ENCODE results near the gene SCART1. TPM values are rescaled to one million over a fixed set of nuclear protein-coding genes. Genes with fewer than 3 reads are reported as not detected.

SCART1 gene
- total RNA-seq, 1 experiment from 2014 or later: 0.50 TPM

DNA sequence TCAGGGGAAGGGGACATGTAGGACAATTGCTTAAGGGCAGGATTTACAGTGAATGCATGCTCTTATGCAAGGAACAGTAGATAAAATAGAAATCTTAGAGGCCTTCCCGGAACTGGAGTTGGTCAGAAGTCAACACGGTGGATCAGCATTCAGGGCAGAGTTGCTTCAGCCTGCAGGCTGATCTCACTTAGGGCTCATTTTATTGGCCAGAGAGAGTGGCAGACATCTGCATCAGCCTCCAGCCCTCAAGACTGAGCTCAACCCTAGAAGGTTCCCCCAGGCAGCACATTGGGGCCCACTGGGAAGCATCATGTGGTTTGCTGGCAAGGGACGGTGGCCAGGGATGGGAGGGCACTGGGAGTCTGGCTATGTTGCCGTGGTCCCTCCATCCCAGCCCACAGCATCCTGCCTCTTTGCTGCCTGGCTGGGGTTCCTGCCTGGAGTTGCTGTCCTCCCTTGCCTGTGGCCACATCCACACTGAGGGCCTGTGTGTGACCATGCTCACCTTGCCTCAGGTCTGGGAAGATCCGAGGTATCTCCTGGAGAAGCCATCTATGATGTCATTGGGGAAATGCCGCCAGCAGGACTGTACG, 13.0 kb downstream of the SCART1 start:
- Histone ChIP-seq H3K23me2 (ENCODE audit: insufficient read length, low read depth, low read length, poor library complexity, severe bottlenecking) (no peaks in the 10 kb centered on the region), H3K56ac (ENCODE audit: insufficient read length, low read depth, low read length) (no peak overlapping the region), H3K9me3 (ENCODE audit: control insufficient read depth, low read depth, low read length) (peaks cover 85% of the 10 kb centered on the region), H3K27me3 (ENCODE audit: insufficient read depth, low read length) (no peaks in the 10 kb centered on the region), H4K8ac (replicated peaks; ENCODE audit: insufficient read length, low read depth, low read length) (no peak overlapping the region), H3K4me1 (ENCODE audit: insufficient read depth, low read length) (no peaks in the 10 kb centered on the region), H3K27ac (ENCODE audit: insufficient read length, low read depth, low read length) (no peak overlapping the region), H2BK12ac (ENCODE audit: insufficient read length, low read depth, low read length) (no peak overlapping the region), H3K4me2 (ENCODE audit: insufficient read depth, insufficient read length, low read length) (no peak overlapping the region), H3K18ac (ENCODE audit: insufficient read length, low read depth, low read length) (no peak overlapping the region), H3K79me1 (ENCODE audit: insufficient read depth, low read depth, low read length, poor library complexity, severe bottlenecking) (no peaks in the 10 kb centered on the region), H3T11ph (ENCODE audit: low read length) (no peak overlapping the region), H3K79me2 (ENCODE audit: insufficient read depth, low read length) (no peaks in the 10 kb centered on the region), H3K14ac (ENCODE audit: insufficient read depth, low read length) (no peak overlapping the region), H4K20me1 (ENCODE audit: control insufficient read depth, insufficient read depth, insufficient read length) (no peaks in the 10 kb centered on the region), H3K9ac (ENCODE audit: extremely low read depth, insufficient read length, low read length) (no peak overlapping the region), H2BK120ac (ENCODE audit: low read depth, low read length, poor library complexity, severe bottlenecking) (no peak overlapping the region), H4K91ac (ENCODE audit: insufficient read length, low read depth, low read length) (no peak overlapping the region), H2BK15ac (ENCODE audit: low read depth, low read length) (no peak overlapping the region), H3K23ac (ENCODE audit: insufficient read length, low read depth, low read length) (no peak overlapping the region), H2BK5ac (ENCODE audit: insufficient read length, low read length) (no peak overlapping the region), H3K4ac (ENCODE audit: low read depth, low read length) (no peak overlapping the region), H2AFZ (ENCODE audit: low read length) (no peak overlapping the region), H4K5ac (ENCODE audit: insufficient read length, low read depth, low read length) (no peak overlapping the region), H2BK20ac (ENCODE audit: low read depth, low read length, poor library complexity, severe bottlenecking) (no peak overlapping the region), H2AK5ac (ENCODE audit: insufficient read length, low read length) (no peak overlapping the region)
- no peaks in the 10 kb centered on the region for H3K4me1 Mint-ChIP-seq
- H3K36me3 Mint-ChIP-seq (ENCODE audit: insufficient read depth in 1 of 3, low read depth in 3 of 3): peaks cover 9 to 23% (median 15%) of the 10 kb centered on the region in 3 experiments; a peak in 6 of 7 replicates
- no peak for DNase-seq
- WGBS (ENCODE audit: extremely low coverage, insufficient read length, low lambda C conversion rate): no CpG with 5 or more reads among the region's 7 CpGs
- TF ChIP-seq, protein P1, sequence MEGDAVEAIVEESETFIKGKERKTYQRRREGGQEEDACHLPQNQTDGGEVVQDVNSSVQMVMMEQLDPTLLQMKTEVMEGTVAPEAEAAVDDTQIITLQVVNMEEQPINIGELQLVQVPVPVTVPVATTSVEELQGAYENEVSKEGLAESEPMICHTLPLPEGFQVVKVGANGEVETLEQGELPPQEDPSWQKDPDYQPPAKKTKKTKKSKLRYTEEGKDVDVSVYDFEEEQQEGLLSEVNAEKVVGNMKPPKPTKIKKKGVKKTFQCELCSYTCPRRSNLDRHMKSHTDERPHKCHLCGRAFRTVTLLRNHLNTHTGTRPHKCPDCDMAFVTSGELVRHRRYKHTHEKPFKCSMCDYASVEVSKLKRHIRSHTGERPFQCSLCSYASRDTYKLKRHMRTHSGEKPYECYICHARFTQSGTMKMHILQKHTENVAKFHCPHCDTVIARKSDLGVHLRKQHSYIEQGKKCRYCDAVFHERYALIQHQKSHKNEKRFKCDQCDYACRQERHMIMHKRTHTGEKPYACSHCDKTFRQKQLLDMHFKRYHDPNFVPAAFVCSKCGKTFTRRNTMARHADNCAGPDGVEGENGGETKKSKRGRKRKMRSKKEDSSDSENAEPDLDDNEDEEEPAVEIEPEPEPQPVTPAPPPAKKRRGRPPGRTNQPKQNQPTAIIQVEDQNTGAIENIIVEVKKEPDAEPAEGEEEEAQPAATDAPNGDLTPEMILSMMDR (conservative IDR thresholded peaks at IDR 0.05): no peak
- no peak overlapping the region for H3K27ac Mint-ChIP-seq
- H3K9me3 Mint-ChIP-seq: peaks cover 86 to 91% of the 10 kb centered on the region in 2 experiments
- no peak overlapping the region for H3K4me3 Mint-ChIP-seq
- H3K27me3 Mint-ChIP-seq (ENCODE audit: low read depth): peaks cover 4% of the 10 kb centered on the region

All from H9 (cell line).